GM12878 (cell line): ENCODE data around the gene NRG3. TPM values are rescaled to one million over a fixed set of nuclear protein-coding genes. Genes with fewer than 3 reads are reported as not detected.

Experiments used
- BRCA1 ChIP-seq: IDR thresholded peaks from 2 replicates; pipeline ENCODE4 v1.6.1; 2011; ENCODE audit warnings: low read depth, low read length, improper control_type of control experiment
- CBX5 ChIP-seq: sonication (generic); IDR thresholded peaks from 2 replicates; pipeline ENCODE4 v1.6.1; 2016; ENCODE audit warnings: low read depth, moderate library complexity, mild to moderate bottlenecking, inconsistent platforms
- CREM ChIP-seq: IDR thresholded peaks from 2 replicates; pipeline ENCODE4 v1.6.1; 2014; ENCODE audit warnings: antibody characterized with exemption, low read depth
- E4F1 ChIP-seq: fragments of 450-650 bp; IDR thresholded peaks from 2 replicates; pipeline ENCODE4 v1.6.1; 2018; ENCODE audit warnings: borderline replicate concordance, mild to moderate bottlenecking; ENCODE audit not compliant: partially characterized antibody
- EP300 ChIP-seq, 2 experiments: fragments of 150-350 bp in 1 of 2; IDR thresholded peaks; 2 replicates each; pipeline ENCODE4 v1.6.1; 2011 to 2012; ENCODE audit warnings: low read depth in 2 of 2, low read length in 2 of 2, borderline replicate concordance in 1 of 2, improper control_type of control experiment in 1 of 2, inconsistent platforms in 1 of 2; ENCODE audit not compliant: control insufficient read depth in 1 of 2
- IKZF1 ChIP-seq: fragments of 450-650 bp; conservative IDR thresholded peaks from 2 replicates; pipeline ENCODE4 v1.6.1; 2017; ENCODE audit warnings: antibody characterized with exemption, mild to moderate bottlenecking
- IKZF2 ChIP-seq, 2 experiments: fragments of 450-650 bp; IDR thresholded peaks; 2 replicates each; pipeline ENCODE4 v1.6.1; 2017; ENCODE audit warnings: mild to moderate bottlenecking in 2 of 2, moderate library complexity in 2 of 2
- IRF5 ChIP-seq: fragments of 450-650 bp; IDR thresholded peaks from 2 replicates; pipeline ENCODE4 v1.6.1; 2017; ENCODE audit warnings: borderline replicate concordance
- NFIC ChIP-seq: IDR thresholded peaks from 2 replicates; pipeline ENCODE4 v1.6.1; 2012; ENCODE audit warnings: low read depth, mild to moderate bottlenecking, inconsistent platforms, low read length, moderate library complexity
- POLR2A ChIP-seq: IDR thresholded peaks from 2 replicates; pipeline ENCODE4 v1.6.1; 2011; ENCODE audit warnings: low read depth, mild to moderate bottlenecking, low read length
- RFX5 ChIP-seq: IDR thresholded peaks from 2 replicates; pipeline ENCODE4 v1.6.1; 2011; ENCODE audit warnings: low read depth, low read length, improper control_type of control experiment
- ZBED1 ChIP-seq: IDR thresholded peaks from 2 replicates; pipeline ENCODE4 v1.6.1; 2016; ENCODE audit warnings: borderline replicate concordance
- polyA plus RNA-seq, 11 experiments: library from polyadenylated mRNA; depleted of rRNA in 4 of 11; unstranded in 6 of 11; stranded (reverse) in 5 of 11; fragments of >200 nt; fragmentation: Nextera tagmentation in 4 of 11; fragmentation: Illumina TruSeq in 1 of 11; extraction: Ambion mirVana in 4 of 11; extraction: Trizol in 1 of 11; gene quantifications; 1 replicate in 1 of 11; 2 replicates in 10 of 11; pipeline versions ENCODE4 v1.2.1 to v1.2.3, GENCODE V29; 2011 to 2016; ENCODE audit warnings: inconsistent platforms in 2 of 11, missing spikeins in 2 of 11, low read depth in 1 of 11
- total RNA-seq, 4 experiments: library from RNA; depleted of rRNA in 3 of 4; stranded (reverse); fragments of >200 nt in 3 of 4; fragmentation: Illumina TruSeq in 1 of 4; extraction: Trizol in 1 of 4; gene quantifications; 2 replicates each; pipeline versions ENCODE4 v1.2.1 to v1.2.3, GENCODE V29; 2013 to 2021

The NRG3 gene
- total and polyA plus RNA-seq, 10 of the 15 experiments (the other 5 are each of a cell fraction or from before 2014, with no cell fraction given): 0.03 to 0.41 (median 0.17) TPM; not detected in 3

GRCh38 chr10:82925547-82925946 is 1050.6 kb downstream of the NRG3 start (continued):
- TF ChIP-seq E4F1 (no peak), IKZF2 (IDR thresholded peaks at IDR 0.05) (no peak), CREM (peak; percentile 25; the same call in 1 of the 2 replicates), POLR2A (no peak), NFIC (peak; percentile 64; the same call in 1 of the 2 replicates), BRCA1 (no peak), IKZF1 (0 out of 2 replicates have a peak, but pooled peaks have one; percentile 25), RFX5 (no peak), EP300 (IDR thresholded peaks at IDR 0.05; ENCODE audit: borderline replicate concordance in 1 of 2, control insufficient read depth in 1 of 2, low read depth in 2 of 2, low read length in 2 of 2) (no peak), CBX5 (no peak), IRF5 (no peak), ZBED1 (peak; percentile 52; the same call in 1 of the 2 replicates)
